Adrenal gland (tissue), 12 donors: Measurements from ENCODE around the gene MYO18A. TPM values are rescaled to one million over a fixed set of nuclear protein-coding genes. Genes with fewer than 3 reads are reported as not detected.

Experiments
- DNase-seq, 7 donors: peaks; one replicate each; pipeline ENCODE4 v3.0.0-alpha.2; 2019 to 2020
- H3K27ac ChIP-seq, 5 donors: fragments of 200-600 bp; sonication (generic) in 4 of 5; 1 replicate in 3 of 5; 2 replicates in 2 of 5; pipeline versions ENCODE4 v1.5.1 to v1.8.0; 2016 to 2020; ENCODE audit warnings: mild to moderate bottlenecking in 1 of 5
- H3K27me3 ChIP-seq: fragments of 200-600 bp; 2 replicates; pipeline ENCODE4 v1.8.0; 2021
- H3K36me3 ChIP-seq, 2 donors: fragments of 200-600 bp; replicated peaks in 1 of 2; 1 replicate in 1 of 2; 2 replicates in 1 of 2; pipeline versions ENCODE4 v1.5.1 to v1.8.0; 2018 to 2022
- H3K4me1 ChIP-seq, 2 donors: fragments of 200-600 bp; replicated peaks in 1 of 2; 1 replicate in 1 of 2; 2 replicates in 1 of 2; pipeline versions ENCODE4 v1.5.1 to v1.8.0; 2018 to 2021
- H3K4me3 ChIP-seq, 4 donors: fragments of 200-600 bp; sonication (generic) in 3 of 4; one replicate each; pipeline ENCODE4 v1.5.1; 2016 to 2018
- H3K9me3 ChIP-seq, 3 donors: fragments of 200-600 bp; sonication (generic) in 1 of 3; replicated peaks in 1 of 3; 1 replicate in 2 of 3; 2 replicates in 1 of 3; pipeline versions ENCODE4 v1.5.1 to v1.8.0; 2016 to 2021
- POLR2A ChIP-seq, 2 donors: fragments of 450-650 bp; IDR thresholded peaks; one replicate each; pipeline ENCODE4 v1.6.1; 2017; ENCODE audit warnings: antibody characterized with exemption in 2 of 2, mild to moderate bottlenecking in 2 of 2, moderate library complexity in 1 of 2
- WGBS, 4 donors: extraction: QIAGEN DNeasy Blood & Tissue Kit in 2 of 4; methylation state at CpG; one replicate each; pipeline versions ENCODE4 v1.1.5 to v1.1.7; 2013 to 2017; 5-methylcytosine and 5-hydroxymethylcytosine counted together
- intact Hi-C, 2 donors: fragments of 100-400 bp; cut with DNase I; formaldehyde crosslinking; loops; one replicate each; pipeline versions ENCODE4 v1.14.1 to v1.15.0; 2022 to 2023
- polyA plus RNA-seq, 3 donors: library from polyadenylated mRNA; stranded (reverse); fragments of 200-250 nt in 2 of 3; fragments of 350-450 nt in 1 of 3; fragmentation: Illumina TruSeq in 1 of 3; extraction: RNeasy Lipid Tissue Mini Kit (QIAGEN cat#74804) in 1 of 3; gene quantifications; one replicate each; pipeline ENCODE4 v1.2.3, GENCODE V29; 2013 to 2014
- total RNA-seq, 9 donors: library from RNA; depleted of rRNA in 4 of 9; stranded (reverse); fragments of >200 nt in 4 of 9; fragments of 120-200 nt in 1 of 9; fragmentation: NEBNext Ultra II Directional in 1 of 9; extraction: Animal tissue kit (Norgen Biotek cat#: 25700) in 1 of 9; gene quantifications; one replicate each; pipeline versions ENCODE4 v1.1.0 to v1.2.4, GENCODE V29; 2013 to 2023
- TF ChIP-seq, protein P1 (sequence below), 6 experiments: fragments of 450-650 bp in 4 of 6; fragments of 200-600 bp in 2 of 6; sonication (generic) in 1 of 6; IDR thresholded peaks; 1 replicate in 5 of 6; 2 replicates in 1 of 6; pipeline versions ENCODE4 v1.5.1 to v1.8.0; 2016 to 2021; ENCODE audit warnings: antibody characterized with exemption in 6 of 6, mild to moderate bottlenecking in 2 of 6, moderate library complexity in 1 of 6
- donor health status: healthy with polysubstance abuse.
- donor health status: Bipolar disorder and iron deficiency.
- donor health status: DM: yes; HTN: yes; CAD: no.
- donor health status: DM: no; HTN: no; CAD: no.
- donor health status: DM: no; HTN: no; CAD: no.
- donor health status: DM: yes; HTN: yes; CAD: no.

Gene MYO18A
- total and polyA plus RNA-seq, 12 donors, result 19.6 to 95.6 (median 40.7) TPM

DNA sequence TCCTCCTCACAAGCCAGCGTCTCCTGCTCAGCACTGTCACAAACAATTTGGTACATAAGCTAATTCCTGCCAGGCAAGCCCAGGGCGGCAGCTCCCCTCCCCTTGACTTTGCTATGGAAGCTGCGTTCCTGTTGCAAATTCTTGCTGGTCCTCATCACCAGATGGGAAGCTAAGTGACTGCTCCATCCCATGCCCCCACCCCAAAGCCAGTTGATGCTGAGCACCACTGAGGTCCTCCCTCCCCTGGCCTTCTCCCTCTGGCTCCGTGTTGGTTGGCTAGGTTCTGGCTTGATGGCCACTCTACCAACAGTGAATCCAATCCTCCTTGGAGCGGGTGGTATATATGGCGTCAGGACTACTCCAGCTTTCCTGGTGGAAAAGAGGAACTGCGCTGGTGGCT is 102.9 kb downstream of the MYO18A start:
- Histone ChIP-seq H3K9me3 (no peaks in the 10 kb centered on the region), H3K36me3 (peaks cover 0 to 27% of the 10 kb centered on the region in 2 donors), H3K4me3 (no peak overlapping the region), H3K27ac (no peak overlapping the region), H3K4me1 (peaks cover 0 to 4% of the 10 kb centered on the region in 2 donors), H3K27me3 (no peaks in the 10 kb centered on the region)
- no peak for TF ChIP-seq POLR2A (IDR thresholded peaks at IDR 0.05)
- TF ChIP-seq, protein P1, sequence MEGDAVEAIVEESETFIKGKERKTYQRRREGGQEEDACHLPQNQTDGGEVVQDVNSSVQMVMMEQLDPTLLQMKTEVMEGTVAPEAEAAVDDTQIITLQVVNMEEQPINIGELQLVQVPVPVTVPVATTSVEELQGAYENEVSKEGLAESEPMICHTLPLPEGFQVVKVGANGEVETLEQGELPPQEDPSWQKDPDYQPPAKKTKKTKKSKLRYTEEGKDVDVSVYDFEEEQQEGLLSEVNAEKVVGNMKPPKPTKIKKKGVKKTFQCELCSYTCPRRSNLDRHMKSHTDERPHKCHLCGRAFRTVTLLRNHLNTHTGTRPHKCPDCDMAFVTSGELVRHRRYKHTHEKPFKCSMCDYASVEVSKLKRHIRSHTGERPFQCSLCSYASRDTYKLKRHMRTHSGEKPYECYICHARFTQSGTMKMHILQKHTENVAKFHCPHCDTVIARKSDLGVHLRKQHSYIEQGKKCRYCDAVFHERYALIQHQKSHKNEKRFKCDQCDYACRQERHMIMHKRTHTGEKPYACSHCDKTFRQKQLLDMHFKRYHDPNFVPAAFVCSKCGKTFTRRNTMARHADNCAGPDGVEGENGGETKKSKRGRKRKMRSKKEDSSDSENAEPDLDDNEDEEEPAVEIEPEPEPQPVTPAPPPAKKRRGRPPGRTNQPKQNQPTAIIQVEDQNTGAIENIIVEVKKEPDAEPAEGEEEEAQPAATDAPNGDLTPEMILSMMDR (IDR thresholded peaks at IDR 0.05), result no peak
- 88 to 97% (median 94%) methylated on average over 5 to 7 of the region's 7 CpGs for WGBS, 4 donors
- no peak for DNase-seq
- intact Hi-C loops, result no loop called here

DNA sequence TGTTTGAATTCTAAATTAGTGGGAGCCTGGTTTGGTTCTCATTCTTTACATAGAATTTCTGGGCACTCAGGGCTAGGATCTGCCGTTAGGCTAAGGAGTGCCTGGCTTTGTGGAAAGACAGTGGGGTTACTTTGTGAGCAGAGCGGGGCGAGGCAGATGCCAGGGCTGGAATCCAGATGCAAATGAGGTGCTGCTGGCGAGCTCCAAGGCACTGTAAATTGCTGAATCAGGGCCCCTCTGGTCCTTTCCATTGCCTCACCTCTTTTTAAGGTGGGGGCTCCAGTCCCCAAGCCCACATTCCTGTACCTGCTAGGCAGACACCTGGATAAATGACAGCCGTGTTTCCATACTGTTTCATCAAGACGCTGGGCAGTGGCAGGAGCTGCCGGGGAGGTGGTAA is 103.5 kb downstream of the MYO18A start:
- peaks cover 0 to 21% of the 10 kb centered on the region in 2 donors for H3K36me3 ChIP-seq

DNA sequence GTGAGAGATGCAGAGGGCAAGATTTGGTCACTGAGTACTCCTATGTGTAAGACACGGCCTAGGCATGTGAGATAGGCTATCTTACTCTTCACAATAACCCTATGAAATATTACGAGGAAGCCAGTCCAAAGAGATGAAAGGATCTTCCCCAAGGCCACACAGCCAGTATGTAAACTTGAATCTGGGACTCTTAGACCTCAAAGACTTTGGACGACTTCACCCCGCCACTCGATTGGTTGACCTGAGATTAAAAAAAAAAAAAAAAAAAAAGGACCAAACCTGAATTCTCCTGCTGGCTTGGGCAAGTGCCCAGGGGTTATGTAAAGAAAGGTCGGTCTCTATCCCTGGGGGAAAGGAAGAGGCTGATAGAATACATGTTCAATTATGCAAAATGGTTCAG is 104.1 kb downstream of the MYO18A start:
- no peak for DNase-seq
- Histone ChIP-seq H3K27ac (no peak overlapping the region), H3K4me3 (no peak overlapping the region), H3K27me3 (no peaks in the 10 kb centered on the region), H3K36me3 (peaks cover 0 to 19% of the 10 kb centered on the region in 2 donors), H3K4me1 (peaks cover 0 to 4% of the 10 kb centered on the region in 2 donors), H3K9me3 (no peaks in the 10 kb centered on the region)
- no peak for TF ChIP-seq POLR2A (IDR thresholded peaks at IDR 0.05)
- intact Hi-C loops, result no loop called here
- 47 to 64% (median 62%) methylated on average over 6 of the region's 6 CpGs for WGBS, 4 donors

More for the DNA sequence above, 103.5 kb downstream of the MYO18A start:
- H3K4me3 ChIP-seq, result no peak overlapping the region
- H3K27ac ChIP-seq, result no peak overlapping the region
- intact Hi-C loops, result no loop called here
- peaks cover 0 to 4% of the 10 kb centered on the region in 2 donors for H3K4me1 ChIP-seq
- no peak for DNase-seq
- TF ChIP-seq POLR2A (IDR thresholded peaks at IDR 0.05), result no peak
- TF ChIP-seq, protein P1 (IDR thresholded peaks at IDR 0.05), result no peak
- no peaks in the 10 kb centered on the region for H3K27me3 ChIP-seq
- WGBS, 4 donors, result 91 to 95% (median 94%) methylated on average over 6 to 7 of the region's 7 CpGs
- no peaks in the 10 kb centered on the region for H3K9me3 ChIP-seq

- intact Hi-C loops, result no loop called here
- WGBS, 4 donors, result 86 to 92% (median 87%) methylated on average over 10 to 12 of the region's 12 CpGs
Observed at GRCh38 chr17:29074488-29074887, 105.7 kb downstream of the MYO18A start.

GRCh38 chr17:29073520-29073919 is 106.7 kb downstream of the MYO18A start:
- Histone ChIP-seq H3K4me3 (no peak overlapping the region), H3K9me3 (no peaks in the 10 kb centered on the region), H3K36me3 (no peaks in the 10 kb centered on the region), H3K27ac (no peak overlapping the region), H3K27me3 (no peaks in the 10 kb centered on the region), H3K4me1 (peaks cover 0 to 3% of the 10 kb centered on the region in 2 donors)
- WGBS, 4 donors, result 73 to 83% (median 79%) methylated on average over 4 of the region's 4 CpGs
- intact Hi-C loops, result no loop called here
- DNase-seq, result no peak
- no peak for TF ChIP-seq POLR2A (IDR thresholded peaks at IDR 0.05)

More at GRCh38 chr17:29074488-29074887, 105.7 kb downstream of the MYO18A start:
- Histone ChIP-seq H3K4me3 (no peak overlapping the region), H3K27ac (no peak overlapping the region), H3K4me1 (peaks cover 0 to 4% of the 10 kb centered on the region in 2 donors), H3K36me3 (peaks cover 0 to 5% of the 10 kb centered on the region in 2 donors), H3K27me3 (no peaks in the 10 kb centered on the region), H3K9me3 (no peaks in the 10 kb centered on the region)
- no peak for TF ChIP-seq POLR2A (IDR thresholded peaks at IDR 0.05)
- TF ChIP-seq, protein P1 (IDR thresholded peaks at IDR 0.05), result no peak
- no peak for DNase-seq
